Measurements from ENCODE around the gene SLC36A3. TPM values are rescaled to one million over a fixed set of nuclear protein-coding genes. Genes with fewer than 3 reads are reported as not detected.

Gene SLC36A3
- not detected for polyA plus RNA-seq
- long read RNA-seq, donor 1, result 0 reads
- long read RNA-seq, donor 2, result 0 reads
- long read RNA-seq, donor 3, result 0 reads
- long read RNA-seq, donor 4, result 0 reads
- long read RNA-seq, donor 5, result 0 reads
- long read RNA-seq, donor 6, result 0 reads
- long read RNA-seq, donor 7, result 0 reads
- long read RNA-seq, donor 8, result 0 reads
- long read RNA-seq, donor 9, result 0 reads
- long read RNA-seq, donor 10, result 0 reads
- long read RNA-seq, donor 11, result 0 reads

GRCh38 chr5:151303666-151304065 lies at the start of gene SLC36A3:
SLC36A3 (minus strand) TSS chr5:151303766; CDS start chr5:151303354, 412 bp downstream.
- Histone ChIP-seq H3K27me3 (ENCODE audit: control insufficient read depth, insufficient read depth, low read length) (peaks cover 17% of the 10 kb centered on the region), H3K36me3 (ENCODE audit: control insufficient read depth, insufficient read depth, low read length) (no peaks in the 10 kb centered on the region), H3K4me1 (ENCODE audit: control insufficient read depth, insufficient read depth, low read length) (no peaks in the 10 kb centered on the region), H3K9me3 (ENCODE audit: control insufficient read depth, low read depth, low read length) (no peaks in the 10 kb centered on the region), H3K27ac (ENCODE audit: low read length) (no peak within 1 kb of the TSS), H3K4me3 (ENCODE audit: low read length) (no peak within 1 kb of the TSS)
- no peak for DNase-seq
- WGBS (ENCODE audit: insufficient coverage, low lambda C conversion rate), result no CpG with 5 or more reads among the region's 2 CpGs

GRCh38 chr5:151351671-151352070 lies 48.1 kb upstream of the SLC36A3 start:
- Histone ChIP-seq H3K27ac (ENCODE audit: low read length) (no peak overlapping the region), H3K27me3 (ENCODE audit: control insufficient read depth, insufficient read depth, low read length) (peaks cover 11% of the 10 kb centered on the region), H3K9me3 (ENCODE audit: control insufficient read depth, low read depth, low read length) (no peaks in the 10 kb centered on the region), H3K36me3 (ENCODE audit: control insufficient read depth, insufficient read depth, low read length) (no peaks in the 10 kb centered on the region), H3K4me1 (ENCODE audit: control insufficient read depth, insufficient read depth, low read length) (no peaks in the 10 kb centered on the region), H3K4me3 (ENCODE audit: low read length) (no peak overlapping the region)
- DNase-seq, result no peak
- WGBS (ENCODE audit: insufficient coverage, low lambda C conversion rate), result 60% methylated on average over 1 of the region's 1 CpG

GRCh38 chr5:151348789-151349188 lies 45.2 kb upstream of the SLC36A3 start:
- Histone ChIP-seq H3K4me1 (ENCODE audit: control insufficient read depth, insufficient read depth, low read length) (no peaks in the 10 kb centered on the region), H3K4me3 (ENCODE audit: low read length) (no peak overlapping the region), H3K27ac (ENCODE audit: low read length) (no peak overlapping the region), H3K36me3 (ENCODE audit: control insufficient read depth, insufficient read depth, low read length) (no peaks in the 10 kb centered on the region), H3K9me3 (ENCODE audit: control insufficient read depth, low read depth, low read length) (no peaks in the 10 kb centered on the region), H3K27me3 (ENCODE audit: control insufficient read depth, insufficient read depth, low read length) (peaks cover 28% of the 10 kb centered on the region)
- WGBS (ENCODE audit: insufficient coverage, low lambda C conversion rate), result no CpG with 5 or more reads among the region's 6 CpGs
- DNase-seq, result no peak

- H3K4me3 ChIP-seq (ENCODE audit: low read length), result no peak within 1 kb of the TSS
- H3K27ac ChIP-seq (ENCODE audit: low read length), result no peak within 1 kb of the TSS
- no peaks in the 10 kb centered on the region for H3K4me1 ChIP-seq (ENCODE audit: control insufficient read depth, insufficient read depth, low read length)
- DNase-seq, result no peak
- no peaks in the 10 kb centered on the region for H3K36me3 ChIP-seq (ENCODE audit: control insufficient read depth, insufficient read depth, low read length)
- H3K27me3 ChIP-seq (ENCODE audit: control insufficient read depth, insufficient read depth, low read length), result peaks cover 32% of the 10 kb centered on the region
- no peaks in the 10 kb centered on the region for H3K9me3 ChIP-seq (ENCODE audit: control insufficient read depth, low read depth, low read length)
- no CpG with 5 or more reads among the region's 8 CpGs for WGBS (ENCODE audit: insufficient coverage, low lambda C conversion rate)
These were observed 43.8 kb upstream of the SLC36A3 start, which contains the start of gene SLC36A2 for GRCh38 chr5:151347369-151347768. SLC36A2 (minus strand) TSS chr5:151347559; CDS start chr5:151347460, 99 bp downstream.

- Histone ChIP-seq H3K4me3 (ENCODE audit: low read length) (no peak overlapping the region), H3K4me1 (ENCODE audit: control insufficient read depth, insufficient read depth, low read length) (no peaks in the 10 kb centered on the region), H3K9me3 (ENCODE audit: control insufficient read depth, low read depth, low read length) (no peaks in the 10 kb centered on the region), H3K27me3 (ENCODE audit: control insufficient read depth, insufficient read depth, low read length) (peaks cover 38% of the 10 kb centered on the region), H3K27ac (ENCODE audit: low read length) (no peak overlapping the region), H3K36me3 (ENCODE audit: control insufficient read depth, insufficient read depth, low read length) (no peaks in the 10 kb centered on the region)
- DNase-seq, result no peak
- no CpG with 5 or more reads among the region's 8 CpGs for WGBS (ENCODE audit: insufficient coverage, low lambda C conversion rate)
These were observed 42.4 kb upstream of the SLC36A3 start for GRCh38 chr5:151345808-151346478.

GRCh38 chr5:151345187-151345807 lies 41.7 kb upstream of the SLC36A3 start:
- Histone ChIP-seq H3K27me3 (ENCODE audit: control insufficient read depth, insufficient read depth, low read length) (peaks cover 38% of the 10 kb centered on the region), H3K4me3 (ENCODE audit: low read length) (no peak overlapping the region), H3K36me3 (ENCODE audit: control insufficient read depth, insufficient read depth, low read length) (no peaks in the 10 kb centered on the region), H3K9me3 (ENCODE audit: control insufficient read depth, low read depth, low read length) (no peaks in the 10 kb centered on the region), H3K27ac (ENCODE audit: low read length) (no peak overlapping the region), H3K4me1 (ENCODE audit: control insufficient read depth, insufficient read depth, low read length) (no peaks in the 10 kb centered on the region)
- 12% methylated on average over 3 of the region's 11 CpGs for WGBS (ENCODE audit: insufficient coverage, low lambda C conversion rate)
- DNase-seq, result no peak

- Histone ChIP-seq H3K27me3 (ENCODE audit: control insufficient read depth, insufficient read depth, low read length) (peaks cover 37% of the 10 kb centered on the region), H3K4me3 (ENCODE audit: low read length) (no peak overlapping the region), H3K4me1 (ENCODE audit: control insufficient read depth, insufficient read depth, low read length) (no peaks in the 10 kb centered on the region), H3K27ac (ENCODE audit: low read length) (no peak overlapping the region), H3K9me3 (ENCODE audit: control insufficient read depth, low read depth, low read length) (no peaks in the 10 kb centered on the region), H3K36me3 (ENCODE audit: control insufficient read depth, insufficient read depth, low read length) (no peaks in the 10 kb centered on the region)
- DNase-seq, result no peak
- WGBS (ENCODE audit: insufficient coverage, low lambda C conversion rate), result no CpG with 5 or more reads among the region's 7 CpGs
These were observed 40.5 kb upstream of the SLC36A3 start for GRCh38 chr5:151344088-151344487.

- no peak for DNase-seq
- Histone ChIP-seq H3K4me1 (ENCODE audit: control insufficient read depth, insufficient read depth, low read length) (no peaks in the 10 kb centered on the region), H3K4me3 (ENCODE audit: low read length) (no peak overlapping the region), H3K27me3 (ENCODE audit: control insufficient read depth, insufficient read depth, low read length) (peaks cover 21% of the 10 kb centered on the region), H3K27ac (ENCODE audit: low read length) (no peak overlapping the region), H3K9me3 (ENCODE audit: control insufficient read depth, low read depth, low read length) (no peaks in the 10 kb centered on the region), H3K36me3 (ENCODE audit: control insufficient read depth, insufficient read depth, low read length) (no peaks in the 10 kb centered on the region)
- 100% methylated on average over 1 of the region's 3 CpGs for whole genome bisulfite sequencing (ENCODE audit: insufficient coverage, low lambda C conversion rate)
These were observed 36.4 kb upstream of the SLC36A3 start for GRCh38 chr5:151340004-151340403.

- Histone ChIP-seq H3K4me3 (ENCODE audit: low read length) (no peak overlapping the region), H3K9me3 (ENCODE audit: control insufficient read depth, low read depth, low read length) (no peaks in the 10 kb centered on the region), H3K27me3 (ENCODE audit: control insufficient read depth, insufficient read depth, low read length) (peaks cover 13% of the 10 kb centered on the region), H3K4me1 (ENCODE audit: control insufficient read depth, insufficient read depth, low read length) (no peaks in the 10 kb centered on the region), H3K27ac (ENCODE audit: low read length) (no peak overlapping the region), H3K36me3 (ENCODE audit: control insufficient read depth, insufficient read depth, low read length) (no peaks in the 10 kb centered on the region)
- no peak for DNase-seq
- WGBS (ENCODE audit: insufficient coverage, low lambda C conversion rate), result 69% methylated on average over 3 of the region's 4 CpGs
These were observed 35.2 kb upstream of the SLC36A3 start for GRCh38 chr5:151338734-151339133.

- H3K4me3 ChIP-seq (ENCODE audit: low read length), result no peak overlapping the region
- no peaks in the 10 kb centered on the region for H3K9me3 ChIP-seq (ENCODE audit: control insufficient read depth, low read depth, low read length)
- WGBS (ENCODE audit: insufficient coverage, low lambda C conversion rate), result no CpG with 5 or more reads among the region's 2 CpGs
- no peak for DNase-seq
- H3K27ac ChIP-seq (ENCODE audit: low read length), result no peak overlapping the region
- no peaks in the 10 kb centered on the region for H3K4me1 ChIP-seq (ENCODE audit: control insufficient read depth, insufficient read depth, low read length)
- no peaks in the 10 kb centered on the region for H3K27me3 ChIP-seq (ENCODE audit: control insufficient read depth, insufficient read depth, low read length)
- H3K36me3 ChIP-seq (ENCODE audit: control insufficient read depth, insufficient read depth, low read length), result no peaks in the 10 kb centered on the region
These were observed 29.3 kb upstream of the SLC36A3 start for GRCh38 chr5:151332857-151333256.
